Measurements from ENCODE around the gene SFRP5.

Gene SFRP5

DNA sequence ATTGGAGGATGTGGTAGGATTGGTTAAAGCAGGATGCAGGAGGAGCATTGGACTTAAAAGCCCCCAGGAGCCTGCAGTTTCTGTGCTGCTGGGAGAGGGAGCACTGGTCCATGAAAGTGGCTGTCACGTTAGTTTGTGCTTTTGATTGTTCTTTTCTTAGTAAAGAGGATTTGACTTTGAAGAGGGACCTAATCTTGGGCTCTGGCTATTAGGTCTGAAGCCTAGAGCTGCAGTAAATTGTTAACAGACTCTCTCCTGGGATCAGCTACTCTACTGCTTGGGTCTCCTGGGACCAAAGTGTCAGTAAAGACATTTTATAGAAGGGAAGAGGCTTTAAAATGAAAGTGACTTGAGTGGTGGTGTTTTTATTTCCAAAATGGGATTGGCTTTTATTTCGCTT lies 31.2 kb downstream of the SFRP5 start:
- Mint-ChIP-seq H3K36me3 (ENCODE audit: low read depth) (peaks cover 53% of the 10 kb centered on the region), H3K4me3 (no peak overlapping the region), H3K27ac (peak overlapping the region; percentile 39), H3K27me3 (peaks cover 2% of the 10 kb centered on the region), H3K9me3 (peaks cover 6% of the 10 kb centered on the region), H3K4me1 (peaks cover 57% of the 10 kb centered on the region)
- ATAC-seq (no peak), DNase-seq (no peak)

- Mint-ChIP-seq H3K9me3 (peaks cover 6% of the 10 kb centered on the region), H3K27ac (peak overlapping the region; percentile 98), H3K36me3 (ENCODE audit: low read depth) (peaks cover 39% of the 10 kb centered on the region), H3K4me1 (peaks cover 56% of the 10 kb centered on the region), H3K27me3 (peaks cover 2% of the 10 kb centered on the region), H3K4me3 (peak overlapping the region; percentile 94)
- DNase-seq (no peak), ATAC-seq (no peak)
Measured at GRCh38 chr10:97738616-97739015, 33.2 kb downstream of the SFRP5 start.

DNA sequence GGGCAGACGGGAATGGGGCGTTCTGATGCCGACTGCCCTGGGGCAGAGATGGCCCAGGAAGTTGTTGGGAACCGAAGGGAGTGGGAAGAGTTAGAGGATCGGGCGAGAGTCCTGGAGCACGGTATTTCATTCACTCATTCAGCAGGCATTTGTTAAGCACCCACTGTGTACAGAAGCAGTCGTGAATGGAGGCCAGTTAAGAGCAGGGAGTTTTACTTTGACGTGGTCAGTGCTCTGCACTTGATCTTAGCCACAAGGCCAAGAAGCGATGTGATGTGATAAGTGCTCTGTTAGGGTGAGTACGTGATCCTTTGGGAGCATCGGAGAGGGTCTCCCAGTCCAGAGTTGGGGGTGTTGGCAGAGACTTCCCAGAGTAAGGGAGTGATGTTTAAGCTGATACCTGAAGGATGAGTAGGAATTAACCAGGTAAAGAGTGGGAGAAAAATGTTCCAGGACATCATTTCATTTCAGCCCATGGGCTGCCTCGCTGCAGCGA lies 34.0 kb downstream of the SFRP5 start:
- no peak for DNase-seq
- H3K36me3 Mint-ChIP-seq (ENCODE audit: low read depth) = peaks cover 35% of the 10 kb centered on the region
- H3K27me3 Mint-ChIP-seq = peaks cover 2% of the 10 kb centered on the region
- peaks cover 6% of the 10 kb centered on the region for H3K9me3 Mint-ChIP-seq
- ATAC-seq = peak; percentile 13
- H3K4me3 Mint-ChIP-seq = peak overlapping the region; percentile 94
- H3K4me1 Mint-ChIP-seq = peaks cover 51% of the 10 kb centered on the region
- peak overlapping the region; percentile 98 for H3K27ac Mint-ChIP-seq

- H3K4me3 Mint-ChIP-seq = peak within 1 kb of the TSS; percentile 94
- H3K27me3 Mint-ChIP-seq = peaks cover 2% of the 10 kb centered on the region
- H3K36me3 Mint-ChIP-seq (ENCODE audit: low read depth) = peaks cover 35% of the 10 kb centered on the region
- peak; percentile 99 for DNase-seq
- H3K4me1 Mint-ChIP-seq = peaks cover 49% of the 10 kb centered on the region
- peak within 1 kb of the TSS; percentile 98 for H3K27ac Mint-ChIP-seq
- H3K9me3 Mint-ChIP-seq = peaks cover 6% of the 10 kb centered on the region
- ATAC-seq = peak; percentile 84
Measured at GRCh38 chr10:97736902-97737769, 34.7 kb downstream of the SFRP5 start, which contains the start of gene ZFYVE27. ZFYVE27 (plus strand) TSS chr10:97737128; CDS start chr10:97738478, 1,350 bp downstream.

GRCh38 chr10:97736403-97736901 lies 35.3 kb downstream of the SFRP5 start:
- DNase-seq = no peak
- peak; percentile 17 for ATAC-seq
- Mint-ChIP-seq H3K36me3 (ENCODE audit: low read depth) (peaks cover 33% of the 10 kb centered on the region), H3K27ac (peak overlapping the region; percentile 98), H3K4me1 (peaks cover 48% of the 10 kb centered on the region), H3K9me3 (peaks cover 6% of the 10 kb centered on the region), H3K4me3 (peak overlapping the region; percentile 94), H3K27me3 (peaks cover 2% of the 10 kb centered on the region)

- DNase-seq (no peak), ATAC-seq (no peak)
- peaks cover 10% of the 10 kb centered on the region for H3K36me3 Mint-ChIP-seq (ENCODE audit: low read depth)
- peaks cover 6% of the 10 kb centered on the region for H3K9me3 Mint-ChIP-seq
- H3K27ac Mint-ChIP-seq = no peak overlapping the region
- no peak overlapping the region for H3K4me3 Mint-ChIP-seq
- H3K4me1 Mint-ChIP-seq = peaks cover 27% of the 10 kb centered on the region
- H3K27me3 Mint-ChIP-seq = peaks cover 4% of the 10 kb centered on the region
Measured at GRCh38 chr10:97734021-97734420, 37.8 kb downstream of the SFRP5 start.

DNA sequence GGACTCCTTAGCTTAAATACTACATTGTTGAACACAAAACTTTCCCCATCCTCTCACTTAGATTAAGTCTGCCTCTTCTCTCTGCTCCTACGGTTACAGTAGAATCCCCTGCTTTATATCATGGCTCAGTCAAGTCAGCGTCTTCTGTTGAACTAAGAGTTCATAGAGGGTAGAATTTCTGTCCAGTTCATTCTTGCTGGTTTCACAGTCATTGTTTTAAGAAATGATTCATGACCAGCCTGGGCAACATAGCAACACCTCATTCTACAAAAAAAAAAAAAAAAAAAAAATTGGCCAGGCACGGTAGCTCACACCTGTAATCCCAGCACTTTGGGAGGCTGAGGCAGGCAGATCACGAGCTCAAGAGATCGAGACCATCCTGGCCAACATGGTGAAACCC lies 38.5 kb downstream of the SFRP5 start:
- no peak overlapping the region for H3K27ac Mint-ChIP-seq
- H3K27me3 Mint-ChIP-seq = peaks cover 6% of the 10 kb centered on the region
- peaks cover 22% of the 10 kb centered on the region for H3K4me1 Mint-ChIP-seq
- H3K36me3 Mint-ChIP-seq (ENCODE audit: low read depth) = peaks cover 10% of the 10 kb centered on the region
- no peak for ATAC-seq
- H3K4me3 Mint-ChIP-seq = no peak overlapping the region
- H3K9me3 Mint-ChIP-seq = peaks cover 6% of the 10 kb centered on the region
- no peak for DNase-seq

GRCh38 chr10:97732052-97732359 lies 39.8 kb downstream of the SFRP5 start:
- Mint-ChIP-seq H3K27ac (no peak overlapping the region), H3K4me1 (peaks cover 14% of the 10 kb centered on the region), H3K4me3 (no peak overlapping the region), H3K27me3 (peaks cover 8% of the 10 kb centered on the region), H3K36me3 (ENCODE audit: low read depth) (peaks cover 5% of the 10 kb centered on the region), H3K9me3 (peaks cover 6% of the 10 kb centered on the region)
- ATAC-seq = no peak
- DNase-seq = no peak

- H3K4me3 Mint-ChIP-seq = no peak overlapping the region
- no peak overlapping the region for H3K27ac Mint-ChIP-seq
- peak; percentile 59 for DNase-seq
- peaks cover 9% of the 10 kb centered on the region for H3K4me1 Mint-ChIP-seq
- H3K27me3 Mint-ChIP-seq = peaks cover 6% of the 10 kb centered on the region
- peaks cover 6% of the 10 kb centered on the region for H3K9me3 Mint-ChIP-seq
- peaks cover under 1% of the 10 kb centered on the region for H3K36me3 Mint-ChIP-seq (ENCODE audit: low read depth)
- ATAC-seq = peak; percentile 69
Measured at GRCh38 chr10:97731346-97732051, 40.3 kb downstream of the SFRP5 start.

DNA sequence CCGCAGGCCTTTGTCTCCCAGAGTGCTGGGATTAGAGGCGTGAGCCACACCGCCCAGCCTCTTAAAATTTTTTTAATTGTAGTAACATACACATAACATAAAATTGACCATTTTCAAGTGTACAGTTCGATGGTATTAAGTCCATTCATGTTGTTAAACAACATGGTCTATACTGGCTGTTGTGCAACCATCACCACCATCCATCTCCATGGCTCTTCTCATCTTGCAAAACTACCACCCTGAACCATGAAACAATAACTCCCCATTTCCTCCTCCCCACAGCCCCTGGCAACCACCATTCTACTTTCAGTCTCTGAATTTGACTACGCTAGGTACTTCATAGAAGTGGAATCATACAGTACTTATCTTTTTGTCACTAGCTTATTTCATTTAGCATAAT lies 42.8 kb downstream of the SFRP5 start:
- ATAC-seq (no peak), DNase-seq (no peak)
- Mint-ChIP-seq H3K9me3 (no peaks in the 10 kb centered on the region), H3K4me3 (no peak overlapping the region), H3K4me1 (no peaks in the 10 kb centered on the region), H3K27me3 (peaks cover 6% of the 10 kb centered on the region), H3K36me3 (ENCODE audit: low read depth) (no peaks in the 10 kb centered on the region), H3K27ac (no peak overlapping the region)

GRCh38 chr10:97726636-97727178 lies 45.1 kb downstream of the SFRP5 start:
- no peak for ATAC-seq
- Mint-ChIP-seq H3K27me3 (peaks cover 6% of the 10 kb centered on the region), H3K4me1 (no peaks in the 10 kb centered on the region), H3K9me3 (no peaks in the 10 kb centered on the region), H3K27ac (no peak overlapping the region), H3K4me3 (no peak overlapping the region), H3K36me3 (ENCODE audit: low read depth) (no peaks in the 10 kb centered on the region)
- DNase-seq = no peak

GRCh38 chr10:97724341-97724941 lies 47.4 kb downstream of the SFRP5 start:
- H3K36me3 Mint-ChIP-seq (ENCODE audit: low read depth) = no peaks in the 10 kb centered on the region
- peaks cover 6% of the 10 kb centered on the region for H3K27me3 Mint-ChIP-seq
- H3K27ac Mint-ChIP-seq = no peak overlapping the region
- H3K4me3 Mint-ChIP-seq = no peak overlapping the region
- DNase-seq = no peak
- H3K9me3 Mint-ChIP-seq = no peaks in the 10 kb centered on the region
- H3K4me1 Mint-ChIP-seq = no peaks in the 10 kb centered on the region
- no peak for ATAC-seq

- peaks cover under 1% of the 10 kb centered on the region for H3K27me3 Mint-ChIP-seq
- no peak overlapping the region for H3K27ac Mint-ChIP-seq
- H3K4me1 Mint-ChIP-seq = no peaks in the 10 kb centered on the region
- no peak for ATAC-seq
- H3K36me3 Mint-ChIP-seq (ENCODE audit: low read depth) = no peaks in the 10 kb centered on the region
- no peak overlapping the region for H3K4me3 Mint-ChIP-seq
- no peaks in the 10 kb centered on the region for H3K9me3 Mint-ChIP-seq
- DNase-seq = no peak
Measured at GRCh38 chr10:97723001-97723400, 48.8 kb downstream of the SFRP5 start.

Measured in activated naive CD8-positive, alpha-beta T cell treated with anti-CD3 and anti-CD28 coated beads, Interleukin-2, amount 50 U/mL, for 24 hours (primary cell).